Measurements from ENCODE around the gene TLE2.
"Not testable (repeated sequence)": the region's sequence is repeated elsewhere in the genome, so short reads cannot be mapped to it uniquely, and the experiment has no call there.

Gene TLE2

GRCh38 chr19:2992958-2993357 lies 36.1 kb downstream of the TLE2 start:
- Histone ChIP-seq H3K4me3 (ENCODE audit: extremely low read depth, insufficient read depth, low read length, poor library complexity, severe bottlenecking) (no peak overlapping the region), H3K27ac (ENCODE audit: low read depth, low read length, severe bottlenecking) (no peak overlapping the region), H3K9me3 (ENCODE audit: control insufficient read depth, low read length) (no peaks in the 10 kb centered on the region), H3K36me3 (ENCODE audit: control insufficient read depth, insufficient read depth, low read length) (no peaks in the 10 kb centered on the region), H3K4me1 (ENCODE audit: control insufficient read depth, insufficient read depth, low read length, poor library complexity, severe bottlenecking) (no peaks in the 10 kb centered on the region)
- WGBS, 2 experiments (ENCODE audit: insufficient coverage in 2 of 2): 72 to 83% methylated on average over 9 to 10 of the region's 14 CpGs

- not testable (repeated sequence) for H3K27ac ChIP-seq (ENCODE audit: low read depth, low read length, severe bottlenecking); H3K4me1 ChIP-seq (ENCODE audit: control insufficient read depth, insufficient read depth, low read length, poor library complexity, severe bottlenecking); H3K36me3 ChIP-seq (ENCODE audit: control insufficient read depth, insufficient read depth, low read length); H3K9me3 ChIP-seq (ENCODE audit: control insufficient read depth, low read length); H3K4me3 ChIP-seq (ENCODE audit: extremely low read depth, insufficient read depth, low read length, poor library complexity, severe bottlenecking)
- WGBS, 2 experiments (ENCODE audit: insufficient coverage in 2 of 2): 87 to 93% methylated on average over 11 of the region's 11 CpGs
These were observed 36.7 kb downstream of the TLE2 start for GRCh38 chr19:2992333-2992732.

GRCh38 chr19:2989236-2989946 lies 39.7 kb downstream of the TLE2 start:
- H3K4me1 ChIP-seq (ENCODE audit: control insufficient read depth, insufficient read depth, low read length, poor library complexity, severe bottlenecking): peaks cover 13% of the 10 kb centered on the region
- WGBS, 2 experiments (ENCODE audit: insufficient coverage in 2 of 2): 81 to 83% methylated on average over 12 to 15 of the region's 15 CpGs
- no peak overlapping the region for H3K27ac ChIP-seq (ENCODE audit: low read depth, low read length, severe bottlenecking)
- no peaks in the 10 kb centered on the region for H3K9me3 ChIP-seq (ENCODE audit: control insufficient read depth, low read length)
- no peaks in the 10 kb centered on the region for H3K36me3 ChIP-seq (ENCODE audit: control insufficient read depth, insufficient read depth, low read length)
- H3K4me3 ChIP-seq (ENCODE audit: extremely low read depth, insufficient read depth, low read length, poor library complexity, severe bottlenecking): no peak overlapping the region

GRCh38 chr19:2988568-2988967 lies 40.5 kb downstream of the TLE2 start:
- Histone ChIP-seq H3K9me3 (ENCODE audit: control insufficient read depth, low read length) (no peaks in the 10 kb centered on the region), H3K4me1 (ENCODE audit: control insufficient read depth, insufficient read depth, low read length, poor library complexity, severe bottlenecking) (peaks cover 18% of the 10 kb centered on the region), H3K27ac (ENCODE audit: low read depth, low read length, severe bottlenecking) (no peak overlapping the region), H3K4me3 (ENCODE audit: extremely low read depth, insufficient read depth, low read length, poor library complexity, severe bottlenecking) (no peak overlapping the region), H3K36me3 (ENCODE audit: control insufficient read depth, insufficient read depth, low read length) (no peaks in the 10 kb centered on the region)
- 81 to 91% methylated on average over 3 of the region's 3 CpGs for WGBS, 2 experiments (ENCODE audit: insufficient coverage in 2 of 2)

DNA sequence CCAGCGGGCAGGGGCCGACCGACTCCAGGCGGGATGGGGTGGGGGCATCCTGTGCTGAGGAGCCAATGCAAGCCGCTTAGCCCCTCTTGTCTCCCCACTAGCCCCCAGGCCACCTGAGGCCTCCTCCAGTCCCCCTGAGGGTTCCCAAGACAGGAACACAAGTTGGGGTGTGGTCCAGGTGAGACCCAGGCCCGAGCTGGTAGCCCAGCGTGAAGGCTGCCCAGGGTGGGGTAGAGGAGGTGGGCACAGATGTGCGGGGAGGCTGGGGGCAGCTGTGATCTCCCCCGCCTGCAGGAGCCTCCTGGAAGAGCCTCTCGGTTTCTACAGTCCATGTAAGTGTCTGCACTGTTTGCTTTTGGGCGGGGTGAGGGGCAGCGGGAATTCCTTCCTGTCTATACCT lies 41.3 kb downstream of the TLE2 start:
- H3K4me1 ChIP-seq (ENCODE audit: control insufficient read depth, insufficient read depth, low read length, poor library complexity, severe bottlenecking): peaks cover 18% of the 10 kb centered on the region
- H3K4me3 ChIP-seq (ENCODE audit: extremely low read depth, insufficient read depth, low read length, poor library complexity, severe bottlenecking): no peak overlapping the region
- H3K36me3 ChIP-seq (ENCODE audit: control insufficient read depth, insufficient read depth, low read length): no peaks in the 10 kb centered on the region
- 76% methylated on average over 6 to 11 of the region's 12 CpGs for whole genome bisulfite sequencing, 2 experiments (ENCODE audit: insufficient coverage in 2 of 2)
- H3K9me3 ChIP-seq (ENCODE audit: control insufficient read depth, low read length): no peaks in the 10 kb centered on the region
- H3K27ac ChIP-seq (ENCODE audit: low read depth, low read length, severe bottlenecking): peak overlapping the region; percentile 81

GRCh38 chr19:2986951-2987524 lies 42.0 kb downstream of the TLE2 start:
- Histone ChIP-seq H3K4me1 (ENCODE audit: control insufficient read depth, insufficient read depth, low read length, poor library complexity, severe bottlenecking) (peaks cover 18% of the 10 kb centered on the region), H3K36me3 (ENCODE audit: control insufficient read depth, insufficient read depth, low read length) (no peaks in the 10 kb centered on the region), H3K27ac (ENCODE audit: low read depth, low read length, severe bottlenecking) (peak overlapping the region; percentile 81), H3K4me3 (ENCODE audit: extremely low read depth, insufficient read depth, low read length, poor library complexity, severe bottlenecking) (peak overlapping the region; percentile 2), H3K9me3 (ENCODE audit: control insufficient read depth, low read length) (no peaks in the 10 kb centered on the region)
- WGBS, 2 experiments (ENCODE audit: insufficient coverage in 2 of 2): 10 to 20% methylated on average over 15 to 17 of the region's 20 CpGs

GRCh38 chr19:2984215-2984528 lies 44.9 kb downstream of the TLE2 start:
- H3K4me1 ChIP-seq (ENCODE audit: control insufficient read depth, insufficient read depth, low read length, poor library complexity, severe bottlenecking): peaks cover 18% of the 10 kb centered on the region
- 1 to 7% methylated on average over 8 to 9 of the region's 14 CpGs for WGBS, 2 experiments (ENCODE audit: insufficient coverage in 2 of 2)
- H3K36me3 ChIP-seq (ENCODE audit: control insufficient read depth, insufficient read depth, low read length): no peaks in the 10 kb centered on the region
- no peak overlapping the region for H3K27ac ChIP-seq (ENCODE audit: low read depth, low read length, severe bottlenecking)
- no peaks in the 10 kb centered on the region for H3K9me3 ChIP-seq (ENCODE audit: control insufficient read depth, low read length)
- peak overlapping the region; percentile 23 for H3K4me3 ChIP-seq (ENCODE audit: extremely low read depth, insufficient read depth, low read length, poor library complexity, severe bottlenecking)

DNA sequence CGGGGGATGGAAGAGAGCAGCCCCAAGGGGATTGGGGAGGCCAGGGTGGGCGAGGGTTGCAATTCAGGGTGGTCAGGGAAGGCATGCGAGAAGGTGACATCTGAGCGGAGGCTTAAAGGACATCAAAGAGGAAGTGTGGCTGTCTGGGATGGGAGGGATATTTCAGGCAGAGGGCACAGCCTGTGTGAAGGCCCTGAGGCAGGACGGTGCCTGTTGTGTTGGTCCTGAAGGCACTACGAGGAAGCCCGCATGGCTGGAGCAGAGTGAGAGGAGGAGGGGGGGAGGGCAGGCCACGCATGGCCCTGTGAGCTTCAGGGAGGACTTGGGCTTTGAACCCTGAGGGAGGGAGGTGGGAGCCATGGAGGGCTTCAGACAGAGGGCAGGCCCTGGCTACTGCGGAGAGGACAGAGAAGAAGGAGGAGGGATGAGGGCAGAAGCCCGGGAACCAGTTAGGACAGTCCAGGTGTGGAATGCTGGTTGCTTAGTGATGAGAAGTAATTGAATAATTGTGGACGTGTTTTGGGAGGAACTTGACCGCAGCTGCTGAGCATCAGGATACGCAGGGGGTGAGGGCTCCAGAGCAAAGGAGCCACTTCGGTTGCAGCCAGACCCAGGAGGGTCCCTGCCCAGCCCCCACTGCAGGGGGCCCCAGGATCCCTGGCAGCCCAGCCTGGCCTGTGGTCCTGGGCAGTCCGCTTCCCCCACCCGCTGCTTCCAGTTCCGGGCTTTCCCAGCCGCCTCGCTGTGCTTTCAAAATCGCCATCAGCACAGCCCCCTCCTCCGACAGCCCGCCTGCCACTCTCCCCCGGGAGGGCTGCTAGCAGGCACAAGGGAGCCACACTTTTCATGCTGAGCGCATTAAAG lies 45.5 kb downstream of the TLE2 start:
- H3K9me3 ChIP-seq (ENCODE audit: control insufficient read depth, low read length): no peaks in the 10 kb centered on the region
- WGBS, 2 experiments (ENCODE audit: insufficient coverage in 2 of 2): 5 to 8% methylated on average over 14 to 24 of the region's 24 CpGs
- H3K4me1 ChIP-seq (ENCODE audit: control insufficient read depth, insufficient read depth, low read length, poor library complexity, severe bottlenecking): peaks cover 18% of the 10 kb centered on the region
- no peaks in the 10 kb centered on the region for H3K36me3 ChIP-seq (ENCODE audit: control insufficient read depth, insufficient read depth, low read length)
- H3K4me3 ChIP-seq (ENCODE audit: extremely low read depth, insufficient read depth, low read length, poor library complexity, severe bottlenecking): peak overlapping the region; percentile 23
- H3K27ac ChIP-seq (ENCODE audit: low read depth, low read length, severe bottlenecking): no peak overlapping the region

GRCh38 chr19:2982983-2983350 lies 46.1 kb downstream of the TLE2 start:
- 19 to 38% methylated on average over 5 to 6 of the region's 10 CpGs for WGBS, 2 experiments (ENCODE audit: insufficient coverage in 2 of 2)
- Histone ChIP-seq H3K36me3 (ENCODE audit: control insufficient read depth, insufficient read depth, low read length) (no peaks in the 10 kb centered on the region), H3K9me3 (ENCODE audit: control insufficient read depth, low read length) (no peaks in the 10 kb centered on the region), H3K4me3 (ENCODE audit: extremely low read depth, insufficient read depth, low read length, poor library complexity, severe bottlenecking) (no peak overlapping the region), H3K4me1 (ENCODE audit: control insufficient read depth, insufficient read depth, low read length, poor library complexity, severe bottlenecking) (peaks cover 18% of the 10 kb centered on the region), H3K27ac (ENCODE audit: low read depth, low read length, severe bottlenecking) (no peak overlapping the region)

- no peak overlapping the region for H3K4me3 ChIP-seq (ENCODE audit: extremely low read depth, insufficient read depth, low read length, poor library complexity, severe bottlenecking)
- WGBS, 2 experiments (ENCODE audit: insufficient coverage in 2 of 2): 49 to 51% methylated on average over 3 to 5 of the region's 8 CpGs
- H3K27ac ChIP-seq (ENCODE audit: low read depth, low read length, severe bottlenecking): no peak overlapping the region
These were observed 46.5 kb downstream of the TLE2 start for GRCh38 chr19:2982561-2982960.

DNA sequence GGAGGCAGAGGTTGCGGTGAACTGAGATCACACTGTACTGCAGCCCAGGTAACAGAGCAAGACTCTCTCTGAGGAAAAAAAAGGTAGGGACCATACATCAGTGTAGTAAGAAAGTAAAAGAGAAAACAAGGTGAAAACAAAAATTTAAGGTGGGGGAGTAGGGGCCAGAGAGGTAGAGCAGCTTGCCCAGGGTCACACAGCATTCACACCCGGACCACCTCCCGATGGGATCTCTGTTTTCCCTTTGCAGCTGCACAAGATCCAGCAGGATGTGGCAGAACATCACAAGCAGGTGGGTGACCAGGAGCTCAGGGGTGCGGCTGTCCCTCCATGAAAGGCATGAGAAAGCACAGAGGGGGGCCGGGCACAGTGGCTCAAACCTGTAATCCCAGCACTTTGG lies 47.2 kb downstream of the TLE2 start:
- no peaks in the 10 kb centered on the region for H3K9me3 ChIP-seq (ENCODE audit: control insufficient read depth, low read length)
- no peak overlapping the region for H3K27ac ChIP-seq (ENCODE audit: low read depth, low read length, severe bottlenecking)
- H3K4me3 ChIP-seq (ENCODE audit: extremely low read depth, insufficient read depth, low read length, poor library complexity, severe bottlenecking): no peak overlapping the region
- peaks cover 13% of the 10 kb centered on the region for H3K4me1 ChIP-seq (ENCODE audit: control insufficient read depth, insufficient read depth, low read length, poor library complexity, severe bottlenecking)
- WGBS, 2 experiments (ENCODE audit: insufficient coverage in 2 of 2): 71 to 74% methylated on average over 4 to 5 of the region's 5 CpGs
- no peaks in the 10 kb centered on the region for H3K36me3 ChIP-seq (ENCODE audit: control insufficient read depth, insufficient read depth, low read length)

More at GRCh38 chr19:2982561-2982960, 46.5 kb downstream of the TLE2 start:
- peaks cover 19% of the 10 kb centered on the region for H3K4me1 ChIP-seq (ENCODE audit: control insufficient read depth, insufficient read depth, low read length, poor library complexity, severe bottlenecking)
- H3K9me3 ChIP-seq (ENCODE audit: control insufficient read depth, low read length): no peaks in the 10 kb centered on the region
- no peaks in the 10 kb centered on the region for H3K36me3 ChIP-seq (ENCODE audit: control insufficient read depth, insufficient read depth, low read length)

Measured in mesodermal cell (in vitro differentiated cells).